ENCODE measurements around the gene TMEM120B.

Gene TMEM120B

GRCh38 chr12:121806009-121806545, 93.5 kb downstream of the TMEM120B start:
- DNase-seq, result no peak

GRCh38 chr12:121806546-121807423, 94.2 kb downstream of the TMEM120B start:
- DNase-seq, result no peak

- no peak for DNase-seq
Measured at GRCh38 chr12:121807642-121808347, 95.2 kb downstream of the TMEM120B start.

- DNase-seq, result no peak
Measured at GRCh38 chr12:121808623-121809022, 96.1 kb downstream of the TMEM120B start.

- DNase-seq, result no peak
Measured at GRCh38 chr12:121809712-121810116, 97.2 kb downstream of the TMEM120B start.

GRCh38 chr12:121810234-121810817, 97.8 kb downstream of the TMEM120B start:
- DNase-seq, result no peak

- DNase-seq, result no peak
Measured at GRCh38 chr12:121810833-121811433, 98.4 kb downstream of the TMEM120B start.

GRCh38 chr12:121811434-121812319, 99.1 kb downstream of the TMEM120B start:
- DNase-seq, result no peak

- DNase-seq, result no peak
Measured at GRCh38 chr12:121812320-121812871, 99.8 kb downstream of the TMEM120B start.

GRCh38 chr12:121812921-121813896, 100.7 kb downstream of the TMEM120B start:
- no peak for DNase-seq

- DNase-seq, result no peak
Measured at GRCh38 chr12:121813951-121814350, 101.4 kb downstream of the TMEM120B start.

- DNase-seq, result no peak
Measured at GRCh38 chr12:121814429-121815119, 102.0 kb downstream of the TMEM120B start.

- no peak for DNase-seq
Measured at GRCh38 chr12:121815263-121815662, 102.7 kb downstream of the TMEM120B start.

- no peak for DNase-seq
Measured at GRCh38 chr12:121816925-121817647, 104.5 kb downstream of the TMEM120B start.

- DNase-seq, result no peak
Measured at GRCh38 chr12:121817648-121818043, 105.1 kb downstream of the TMEM120B start.

GRCh38 chr12:121819212-121819949, 106.8 kb downstream of the TMEM120B start:
- DNase-seq, result no peak

GRCh38 chr12:121820056-121820455, 107.5 kb downstream of the TMEM120B start:
- no peak for DNase-seq

GRCh38 chr12:121822393-121823100, 110.0 kb downstream of the TMEM120B start:
- no peak for DNase-seq
